NCI-H2227 treated with DMSO at 0.1 percent for 48 hours (cell line): ENCODE measurements around the gene GINS2.

ENCODE experiments used
- DNase-seq: peaks from one replicate; lab custom pipeline; 2025; lab: John Stamatoyannopoulos, UW

GINS2 gene

DNA sequence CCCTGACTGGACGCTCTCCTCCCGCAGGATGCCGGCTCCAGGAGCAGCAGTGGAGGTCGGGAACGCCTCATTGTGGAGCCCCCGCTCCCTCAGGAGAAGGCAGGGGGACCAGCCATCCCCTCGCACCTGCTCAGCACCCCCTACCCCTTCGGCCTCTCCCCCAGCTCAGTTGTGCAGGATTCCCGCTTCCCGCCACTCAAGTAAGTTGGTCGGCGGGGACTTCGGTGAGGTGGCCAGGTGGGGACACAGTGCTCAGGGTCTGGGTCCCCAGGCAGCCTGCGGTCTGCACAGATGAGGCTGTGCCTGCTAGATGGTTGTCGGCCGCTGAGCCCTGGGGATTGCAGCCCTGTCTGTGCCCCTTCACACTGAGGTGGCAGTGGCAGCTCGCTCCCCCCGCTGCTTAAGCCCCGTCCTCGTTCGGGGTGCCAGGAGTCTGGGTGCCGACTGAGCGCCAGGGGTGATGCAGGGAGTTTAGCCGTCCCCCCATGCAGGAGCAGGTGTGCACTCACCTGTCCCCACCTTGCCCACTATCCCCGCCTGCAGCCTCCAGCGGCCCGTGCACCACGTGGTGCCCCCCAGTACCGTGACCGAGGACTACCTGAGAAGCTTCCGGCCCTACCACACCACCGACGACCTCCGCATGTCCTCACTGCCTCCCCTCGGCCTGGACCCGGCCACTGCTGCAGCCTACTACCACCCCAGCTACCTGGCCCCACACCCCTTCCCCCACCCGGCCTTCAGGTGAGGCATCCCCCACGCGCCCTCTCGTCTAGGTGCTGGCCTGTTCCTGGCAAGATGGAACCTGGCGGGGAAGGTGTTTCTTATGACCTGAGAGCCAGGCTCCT lies 34.3 kb downstream of the GINS2 start:
- no peak for DNase-seq

DNA sequence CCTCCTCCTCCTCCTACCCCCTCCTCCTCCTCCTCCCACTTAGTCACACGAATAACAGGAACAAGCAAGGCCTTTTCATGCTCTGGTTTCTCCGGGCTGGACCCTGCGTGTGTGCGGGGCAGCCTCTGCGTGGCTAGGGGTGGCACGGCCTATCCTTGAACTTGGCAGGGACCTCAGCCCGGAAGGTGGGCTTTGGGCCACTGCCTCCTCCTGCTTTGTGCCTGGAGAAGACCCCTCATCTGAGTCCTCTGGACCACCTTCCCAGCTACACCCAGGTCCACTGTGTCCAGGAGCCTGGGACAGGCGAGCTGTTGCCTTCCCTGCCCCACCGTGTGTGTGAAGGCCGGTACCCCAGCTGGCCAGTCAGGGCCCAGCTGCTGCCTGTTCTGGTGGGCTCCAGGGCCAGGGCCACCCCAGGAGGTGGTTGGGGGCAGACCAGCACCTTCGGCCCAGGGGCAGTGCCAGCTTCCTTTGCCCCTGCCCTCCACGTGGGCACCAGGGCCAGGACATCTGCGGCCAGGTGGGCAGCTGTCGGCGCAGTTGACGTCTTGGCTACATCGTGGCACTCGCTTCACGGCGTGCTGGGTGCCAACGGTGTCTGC lies 35.4 kb downstream of the GINS2 start:
- DNase-seq: no peak

DNA sequence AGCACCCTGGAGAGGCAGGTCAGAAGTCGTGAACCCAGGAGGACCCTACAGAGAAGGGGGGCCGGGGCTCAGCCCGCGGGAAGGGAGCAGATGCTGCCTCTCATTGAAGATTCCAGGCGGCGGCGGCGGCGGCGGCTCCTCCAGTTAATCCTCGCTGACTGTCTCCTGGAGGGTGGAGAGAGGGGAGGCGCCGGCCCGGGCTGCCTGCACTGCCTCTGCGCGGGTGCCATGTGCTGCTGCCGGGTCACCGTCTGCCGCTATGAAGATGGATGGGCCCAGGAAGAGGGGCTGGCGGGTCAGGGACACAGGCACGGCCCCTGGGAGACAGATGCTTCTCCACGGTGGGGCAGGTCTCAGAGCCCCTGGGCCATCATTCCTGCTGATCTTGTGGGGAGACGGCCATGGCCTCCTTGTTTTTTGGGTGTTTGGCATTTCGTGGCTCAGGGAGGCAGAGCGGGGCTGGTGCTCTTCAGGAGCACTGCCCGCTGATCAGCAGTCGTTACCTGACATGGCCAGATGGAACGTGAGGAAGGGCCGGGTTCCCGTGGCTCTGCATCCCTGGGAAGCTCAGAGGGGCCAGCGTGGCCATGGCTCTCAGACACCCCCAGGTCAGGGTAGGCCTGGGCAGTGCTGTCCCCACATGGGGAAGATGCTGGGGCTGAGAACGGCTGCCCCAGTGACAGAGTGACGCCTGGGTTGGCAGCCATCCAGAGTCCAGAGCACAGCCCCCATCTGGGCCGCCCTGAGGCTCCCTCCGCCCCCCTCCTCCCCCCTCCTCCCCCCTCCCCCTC lies 36.1 kb downstream of the GINS2 start:
- DNase-seq: no peak

- DNase-seq: no peak
Measured at GRCh38 chr16:85651629-85652430, 36.9 kb downstream of the GINS2 start.

GRCh38 chr16:85650844-85651628 lies 37.7 kb downstream of the GINS2 start:
- DNase-seq: no peak

DNA sequence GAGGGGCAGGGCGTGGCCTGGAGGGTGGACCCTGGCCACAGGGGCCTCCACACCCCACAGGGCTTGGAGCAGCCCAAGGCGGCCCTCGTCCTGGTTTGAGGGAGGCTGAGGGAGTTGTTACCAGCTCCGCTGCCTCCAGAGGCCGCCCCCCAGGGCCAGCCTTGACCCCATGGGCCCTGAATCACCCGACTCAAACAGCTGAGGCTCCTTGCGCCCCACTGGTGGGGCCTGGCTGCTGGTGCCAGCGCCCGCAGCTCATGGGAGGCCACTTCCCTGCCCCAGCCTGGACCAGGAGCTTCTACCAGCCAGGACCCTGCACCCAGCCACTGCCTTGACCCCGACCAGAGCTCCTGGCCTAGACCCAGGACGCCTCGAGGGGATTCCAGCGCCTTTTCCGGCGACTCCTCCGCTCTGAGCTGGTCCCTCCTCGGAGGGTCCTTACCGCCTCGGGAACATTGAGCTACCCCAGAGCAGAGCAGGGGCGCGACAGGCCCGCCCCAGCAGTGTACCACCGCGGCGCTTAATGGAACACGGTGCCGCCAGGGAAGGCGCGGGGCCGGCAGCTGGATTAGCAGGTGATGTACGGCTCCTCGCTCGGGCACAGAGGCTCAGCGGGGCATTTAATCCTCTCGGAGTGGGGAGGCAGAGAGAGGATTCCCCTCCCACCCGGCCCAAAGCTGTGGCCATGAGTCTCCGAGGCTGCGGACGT lies 38.5 kb downstream of the GINS2 start:
- no peak for DNase-seq

DNA sequence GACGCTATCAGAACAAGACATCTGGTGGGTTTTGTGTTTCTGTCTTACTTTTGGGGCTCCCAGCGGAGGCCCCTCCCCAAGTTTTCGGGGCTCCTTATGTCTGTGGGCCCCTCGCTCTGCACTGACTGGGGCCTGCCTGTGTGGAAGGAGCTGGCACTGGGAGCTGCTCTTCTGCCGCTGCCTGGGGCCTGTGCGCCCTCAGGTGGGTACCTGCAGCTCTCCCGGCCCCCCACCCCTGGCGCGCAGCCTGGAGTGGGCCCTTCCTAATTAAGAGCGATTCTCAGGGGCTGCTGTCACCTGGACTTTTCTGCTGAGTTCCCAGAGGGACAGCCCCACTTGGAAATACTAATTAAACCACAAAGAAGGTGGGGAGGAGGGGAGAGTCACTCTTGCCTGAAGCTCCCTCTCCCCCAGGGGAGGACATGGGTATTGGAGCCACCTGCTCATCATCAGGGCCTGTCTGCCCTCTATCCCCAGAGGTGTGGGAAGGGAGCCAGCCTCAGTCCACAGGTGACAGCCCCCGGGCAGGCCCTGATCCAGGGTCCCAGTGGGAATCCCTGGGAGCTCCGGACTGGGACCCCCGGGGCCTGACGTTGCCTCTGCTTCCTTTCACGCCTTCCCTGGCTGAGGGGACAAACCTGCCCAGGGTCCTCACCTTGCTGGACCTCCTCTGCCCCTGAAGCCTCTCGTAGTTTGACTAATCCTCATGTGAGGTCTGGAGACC lies 39.2 kb downstream of the GINS2 start:
- no peak for DNase-seq

GRCh38 chr16:85648805-85649204 lies 39.9 kb downstream of the GINS2 start:
- DNase-seq: no peak

GRCh38 chr16:85648070-85648714 lies 40.6 kb downstream of the GINS2 start:
- no peak for DNase-seq

DNA sequence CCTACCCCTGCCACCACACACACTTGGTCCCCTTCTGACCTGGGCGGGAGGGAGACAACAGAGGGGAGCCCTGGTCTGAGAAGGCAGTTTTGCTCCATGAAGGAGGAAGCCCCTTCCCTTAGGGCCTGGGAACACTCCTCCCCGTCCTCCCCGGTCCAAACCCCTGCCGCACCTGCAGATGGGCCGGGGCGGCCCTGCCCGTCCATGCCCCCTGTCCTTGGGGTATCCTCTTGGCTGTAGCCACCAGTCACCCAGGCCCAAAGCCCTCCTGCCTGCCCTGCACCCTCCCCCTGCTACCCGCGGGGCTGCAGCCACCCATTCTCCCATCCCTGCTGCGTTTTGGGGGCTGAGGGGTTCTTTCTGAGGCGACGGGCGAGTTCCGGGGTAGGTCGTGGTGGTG lies 41.8 kb downstream of the GINS2 start:
- no peak for DNase-seq

- DNase-seq: no peak
Measured at GRCh38 chr16:85646358-85646907, 42.3 kb downstream of the GINS2 start.

DNA sequence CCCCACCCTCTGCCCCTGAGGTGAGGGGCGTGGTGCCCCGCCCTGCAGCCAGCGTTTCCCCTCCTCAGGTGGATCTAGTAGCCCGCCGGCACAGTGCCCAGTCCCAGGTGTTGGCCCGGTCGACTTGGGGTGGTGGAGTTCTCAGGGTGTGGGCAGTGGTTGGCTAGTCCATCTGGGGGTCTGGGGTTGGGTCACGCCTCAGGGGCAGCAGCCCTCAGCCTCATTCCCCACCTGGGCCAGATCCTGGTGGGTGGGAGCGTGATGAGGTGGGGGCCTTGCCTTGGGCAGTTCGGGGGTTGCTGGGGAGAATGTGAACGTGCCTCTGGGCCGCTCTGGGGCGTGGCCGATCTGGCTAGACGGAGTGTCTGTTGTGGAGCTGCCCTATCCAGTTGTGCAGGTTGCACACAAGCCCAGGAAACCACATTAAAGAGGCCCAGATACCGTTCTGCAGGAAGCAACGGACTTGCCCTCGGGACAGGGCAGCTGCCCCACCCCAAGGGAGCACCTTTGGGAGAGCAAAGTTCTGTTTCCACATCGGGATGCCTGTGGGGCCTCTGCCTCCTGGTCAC lies 43.6 kb downstream of the GINS2 start:
- no peak for DNase-seq

DNA sequence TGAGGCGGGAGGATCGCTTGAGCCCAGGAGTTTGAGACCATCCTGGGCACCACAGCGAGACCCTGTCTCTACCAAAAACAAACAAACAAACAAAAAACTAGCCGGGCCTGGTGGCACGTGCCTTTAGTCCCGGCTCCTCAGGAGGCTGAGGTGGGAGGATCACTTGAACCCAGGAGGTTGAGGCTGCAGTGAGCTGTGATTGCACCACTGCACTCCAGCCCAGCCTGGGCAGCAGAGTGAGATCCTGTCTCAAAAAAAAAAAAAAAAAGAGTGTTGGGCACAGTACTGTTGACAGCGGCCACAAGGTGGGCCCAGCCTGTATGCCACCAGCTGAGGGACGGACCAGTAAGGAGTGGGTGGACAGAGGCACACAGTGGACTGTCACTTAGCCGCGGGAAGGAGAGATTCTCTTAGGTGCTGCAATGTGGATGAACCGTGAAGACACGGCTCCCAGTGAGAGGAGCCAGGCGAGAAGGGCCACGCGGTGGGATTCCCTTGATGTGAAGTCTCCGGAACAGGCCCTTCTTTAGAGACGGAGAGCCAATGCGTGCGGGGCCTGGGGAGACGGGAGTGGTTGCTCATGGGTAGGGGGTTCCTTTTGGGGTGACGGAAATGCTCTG lies 44.6 kb downstream of the GINS2 start:
- DNase-seq: no peak

DNA sequence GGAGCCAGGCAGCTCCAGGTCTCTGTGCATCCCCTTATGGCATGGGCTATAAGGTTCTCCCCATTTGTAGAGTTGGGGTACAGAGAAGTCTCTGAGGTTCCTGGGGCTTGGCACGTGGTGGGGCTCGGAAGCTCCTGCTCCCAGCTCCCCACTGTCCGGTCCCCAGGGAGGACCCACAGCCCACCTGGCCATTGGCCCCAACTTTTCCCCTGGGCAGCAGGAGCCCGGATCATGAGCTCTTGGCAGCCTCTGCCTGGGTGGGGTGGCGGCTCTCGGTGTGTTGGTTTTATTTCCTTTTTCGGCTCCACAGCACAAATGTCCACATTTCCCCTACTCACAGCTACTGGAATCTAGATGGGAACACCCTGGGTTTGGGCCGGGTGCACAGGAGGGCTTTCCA lies 45.1 kb downstream of the GINS2 start:
- DNase-seq: no peak

GRCh38 chr16:85642762-85643358 lies 45.9 kb downstream of the GINS2 start:
- DNase-seq: no peak

- no peak for DNase-seq
Measured at GRCh38 chr16:85641776-85642176, 47.0 kb downstream of the GINS2 start.

DNA sequence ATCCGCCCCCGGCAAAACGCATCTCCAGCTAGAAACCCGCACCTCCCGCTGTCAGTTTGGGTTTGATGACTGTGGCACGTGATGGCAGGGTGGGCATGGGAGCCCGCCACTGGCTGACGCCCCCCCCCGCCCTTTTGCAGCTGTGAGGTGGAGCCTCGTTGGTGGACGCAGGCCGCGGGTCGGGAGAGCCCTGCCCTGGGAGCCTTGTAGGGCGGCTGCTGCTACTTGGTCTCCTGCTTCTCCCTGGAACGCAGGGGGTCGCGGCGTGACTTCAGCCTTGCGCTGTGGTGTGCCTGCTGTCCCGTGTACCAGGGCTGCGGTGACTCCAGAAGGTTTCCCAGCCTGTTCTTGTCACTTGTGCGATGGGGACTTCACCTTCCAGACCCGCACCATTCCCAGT lies 47.4 kb downstream of the GINS2 start:
- DNase-seq: no peak

GRCh38 chr16:85640585-85640984 lies 48.2 kb downstream of the GINS2 start:
- DNase-seq: no peak
